CD4-positive, alpha-beta T cell treated with Interleukin-1 beta for 1 hour (primary cell): ENCODE data around the gene GPR137.
"Not testable (repeated sequence)": the region's sequence is repeated elsewhere in the genome, so short reads cannot be mapped to it uniquely, and the experiment has no call there.

ENCODE experiments used
- DNase-seq, 2 donors: peaks; one replicate each; pipeline ENCODE4 v3.0.0-alpha.2; 2020 to 2022

The GPR137 gene

GRCh38 chr11:64323984-64324383 lies 38.3 kb downstream of the GPR137 start:
- not testable (repeated sequence) for DNase-seq

- no peak for DNase-seq
These were observed 39.2 kb downstream of the GPR137 start for GRCh38 chr11:64324692-64325469.

GRCh38 chr11:64327375-64327774 lies 41.7 kb downstream of the GPR137 start:
- no peak for DNase-seq

GRCh38 chr11:64327993-64328392 lies 42.3 kb downstream of the GPR137 start:
- DNase-seq, result no peak

- no peak for DNase-seq
These were observed 45.2 kb downstream of the GPR137 start for GRCh38 chr11:64330888-64331287.

- peak; percentile 76 to 84 for DNase-seq
These were observed 46.1 kb downstream of the GPR137 start for GRCh38 chr11:64331569-64332371.

GRCh38 chr11:64333556-64333955 lies 47.9 kb downstream of the GPR137 start:
- no peak for DNase-seq

- DNase-seq, result peak in 1 of 2 donors; percentile 75
These were observed 49.4 kb downstream of the GPR137 start for GRCh38 chr11:64334764-64335735.

GRCh38 chr11:64337538-64338249 lies 52.0 kb downstream of the GPR137 start:
- no peak for DNase-seq

- DNase-seq, result no peak
These were observed 53.1 kb downstream of the GPR137 start for GRCh38 chr11:64338716-64339115.
